ENCODE data around the gene CRTAC1.
A peak's percentile ranks its signal among the peaks of the same experiment; 100 is the strongest.

DNA sequence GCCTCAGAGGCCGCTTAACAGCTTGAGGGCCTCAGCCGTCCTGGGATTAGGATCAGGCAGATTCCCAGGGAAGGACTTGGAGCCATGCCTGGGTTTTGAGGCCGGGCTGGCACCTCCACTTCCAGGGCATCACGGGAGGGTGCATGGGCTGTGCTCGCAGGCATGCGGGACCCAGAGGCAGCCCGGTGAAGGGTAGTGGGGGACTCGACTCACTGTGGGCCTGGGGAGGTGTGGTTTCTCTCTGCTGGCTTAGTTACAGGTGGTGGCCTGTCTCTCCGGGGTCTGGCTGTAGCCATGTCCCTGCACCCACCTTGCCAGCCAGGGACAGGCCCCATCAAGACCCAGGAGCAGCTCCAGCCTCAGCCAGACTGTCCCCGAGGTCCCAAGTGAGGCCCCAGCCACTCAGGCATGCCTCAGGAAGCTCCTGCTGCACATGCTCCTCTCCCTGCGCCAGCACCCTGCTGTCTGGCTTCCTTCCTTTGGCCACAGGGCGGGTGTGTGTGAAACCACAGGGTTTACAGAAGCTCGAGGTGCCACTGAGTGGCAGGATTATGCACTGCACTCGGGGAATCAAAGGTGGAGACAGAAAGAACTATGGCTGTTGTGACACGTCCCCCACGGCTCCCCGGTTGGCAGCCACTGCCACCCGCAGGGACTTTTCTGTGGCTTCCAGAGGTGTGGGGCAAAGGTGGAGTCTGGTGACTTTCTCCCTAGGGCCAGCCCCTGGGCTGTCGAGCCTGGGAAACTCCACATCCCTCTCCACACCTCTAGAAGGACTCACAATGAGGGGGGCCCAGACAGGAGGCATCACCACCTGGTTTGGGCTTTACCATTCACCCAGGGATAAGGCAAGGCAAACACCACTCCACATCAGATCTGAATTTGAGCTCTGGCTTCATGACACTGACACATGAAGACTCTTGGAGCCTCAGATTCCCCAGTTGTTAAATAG lies 161.1 kb downstream of the CRTAC1 start:
- TF ChIP-seq CTCF (IDR thresholded peaks at IDR 0.05; ENCODE audit: extremely low read depth in 1 of 2, insufficient read depth in 1 of 2, low read depth in 1 of 2, low read length in 2 of 2), result peak; percentile 73 to 75
- peak; percentile 38 for TF ChIP-seq POLR2A (IDR thresholded peaks at IDR 0.05; ENCODE audit: low read depth, low read length)
- TF ChIP-seq EZH2 (IDR thresholded peaks at IDR 0.05; ENCODE audit: borderline replicate concordance, low read depth, low read length, severe bottlenecking), result no peak
- TF ChIP-seq POLR2AphosphoS5 (IDR thresholded peaks at IDR 0.05; ENCODE audit: insufficient read depth, low read depth, low read length), result peak; percentile 36
- TF ChIP-seq JUN (IDR thresholded peaks at IDR 0.05; ENCODE audit: borderline replicate concordance, insufficient read depth, insufficient read length, low read depth), result no peak
- TF ChIP-seq MYC (IDR thresholded peaks at IDR 0.05; ENCODE audit: low read depth, low read length), result no peak
